SK-N-SH treated with all-trans-retinoic acid at 6 μM for 48 hours (cell line): ENCODE results near the gene TFB2M.

Experiments used
- ATAC-seq: fragments of 200-7000 bp; cut with Tn5 transposase; 3 replicates; pipeline ENCODE4 v1.9.1; 2020; ENCODE audit warnings: mild to moderate bottlenecking, moderate library complexity
- ARNTL ChIP-seq: fragments of 450-650 bp; formaldehyde crosslinking; IDR thresholded peaks from 2 replicates; pipeline ENCODE4 v1.5.0; 2020; ENCODE audit warnings: low read depth, mild to moderate bottlenecking, moderate library complexity, borderline replicate concordance
- CSDC2 ChIP-seq: fragments of 250-450 bp; sonication (Bioruptor Pico); IDR thresholded peaks from 2 replicates; pipeline ENCODE4 v1.5.0; 2020; ENCODE audit warnings: mild to moderate bottlenecking, moderate library complexity
- ESRRG ChIP-seq: fragments of 250-450 bp; sonication (Bioruptor Pico); IDR thresholded peaks from 2 replicates; pipeline ENCODE4 v1.6.1; 2021; ENCODE audit warnings: mild to moderate bottlenecking
- GLIS3 ChIP-seq: fragments of 250-450 bp; sonication (Bioruptor Pico); IDR thresholded peaks from 2 replicates; pipeline ENCODE4 v1.5.0; 2020; ENCODE audit warnings: mild to moderate bottlenecking, moderate library complexity
- OSR1 ChIP-seq: fragments of 250-450 bp; sonication (Bioruptor Pico); IDR thresholded peaks from 2 replicates; pipeline ENCODE4 v1.8.0; 2022; ENCODE audit warnings: moderate library complexity, mild to moderate bottlenecking, inconsistent platforms
- PPARA ChIP-seq: fragments of 250-450 bp; sonication (Bioruptor Pico); IDR thresholded peaks from 2 replicates; pipeline ENCODE4 v1.5.0; 2020; ENCODE audit warnings: mild to moderate bottlenecking, borderline replicate concordance
- RARB ChIP-seq: fragments of 250-450 bp; sonication (Bioruptor Pico); IDR thresholded peaks from 2 replicates; pipeline ENCODE4 v1.8.0; 2021; ENCODE audit warnings: mild to moderate bottlenecking, moderate library complexity
- SNAI2 ChIP-seq: fragments of 250-450 bp; sonication (Bioruptor Pico); IDR thresholded peaks from 2 replicates; pipeline ENCODE4 v1.5.0; 2020; ENCODE audit warnings: mild to moderate bottlenecking, moderate library complexity
- TCF4 ChIP-seq: fragments of 250-450 bp; sonication (Bioruptor Pico); IDR thresholded peaks from 2 replicates; pipeline ENCODE4 v1.8.0; 2021; ENCODE audit warnings: mild to moderate bottlenecking, moderate library complexity, borderline replicate concordance
- TOX ChIP-seq: fragments of 250-450 bp; sonication (Bioruptor Pico); IDR thresholded peaks from 2 replicates; pipeline ENCODE4 v1.8.0; 2021; ENCODE audit warnings: mild to moderate bottlenecking, moderate library complexity, borderline replicate concordance
- ZC3H10 ChIP-seq: fragments of 250-450 bp; sonication (Bioruptor Pico); IDR thresholded peaks from 2 replicates; pipeline ENCODE4 v1.5.1; 2021; ENCODE audit warnings: mild to moderate bottlenecking, moderate library complexity
- ZFP3 ChIP-seq: fragments of 250-450 bp; sonication (Bioruptor Pico); IDR thresholded peaks from 2 replicates; pipeline ENCODE4 v1.5.0; 2020; ENCODE audit warnings: mild to moderate bottlenecking, moderate library complexity
- ZNF565 ChIP-seq: fragments of 450-650 bp; formaldehyde crosslinking; conservative IDR thresholded peaks from 2 replicates; pipeline ENCODE4 v1.5.0; 2020; ENCODE audit warnings: low read depth, mild to moderate bottlenecking, moderate library complexity
- ZNF70 ChIP-seq: fragments of 450-650 bp; formaldehyde crosslinking; IDR thresholded peaks from 2 replicates; pipeline ENCODE4 v1.5.0; 2020; ENCODE audit warnings: mild to moderate bottlenecking, moderate library complexity
- ZNF8 ChIP-seq: fragments of 450-650 bp; formaldehyde crosslinking; IDR thresholded peaks from 2 replicates; pipeline ENCODE4 v1.5.0; 2020; ENCODE audit warnings: mild to moderate bottlenecking, moderate library complexity
- TF ChIP-seq, protein P1 (sequence below): fragments of 250-450 bp; sonication (Bioruptor Pico); IDR thresholded peaks from 2 replicates; pipeline ENCODE4 v1.8.0; 2020; ENCODE audit warnings: mild to moderate bottlenecking, moderate library complexity, borderline replicate concordance
- TF ChIP-seq, protein P2 (sequence below): fragments of 250-450 bp; sonication (Bioruptor Pico); IDR thresholded peaks from 2 replicates; pipeline ENCODE4 v1.8.0; 2021; ENCODE audit warnings: low read depth, mild to moderate bottlenecking, moderate library complexity, borderline replicate concordance
- TF ChIP-seq, protein P3 (sequence below): fragments of 250-450 bp; sonication (Bioruptor Pico); IDR thresholded peaks from 2 replicates; pipeline ENCODE4 v1.5.1; 2020; ENCODE audit warnings: low read depth, mild to moderate bottlenecking, moderate library complexity
- TF ChIP-seq, protein P4 (sequence below): fragments of 250-450 bp; sonication (Bioruptor Pico); IDR thresholded peaks from 2 replicates; pipeline ENCODE4 v1.5.1; 2021; ENCODE audit warnings: mild to moderate bottlenecking, moderate library complexity
- TF ChIP-seq, protein P5 (sequence below): fragments of 250-450 bp; sonication (Bioruptor Pico); IDR thresholded peaks from 2 replicates; pipeline ENCODE4 v1.5.0; 2020; ENCODE audit warnings: mild to moderate bottlenecking, moderate library complexity

Gene TFB2M

DNA sequence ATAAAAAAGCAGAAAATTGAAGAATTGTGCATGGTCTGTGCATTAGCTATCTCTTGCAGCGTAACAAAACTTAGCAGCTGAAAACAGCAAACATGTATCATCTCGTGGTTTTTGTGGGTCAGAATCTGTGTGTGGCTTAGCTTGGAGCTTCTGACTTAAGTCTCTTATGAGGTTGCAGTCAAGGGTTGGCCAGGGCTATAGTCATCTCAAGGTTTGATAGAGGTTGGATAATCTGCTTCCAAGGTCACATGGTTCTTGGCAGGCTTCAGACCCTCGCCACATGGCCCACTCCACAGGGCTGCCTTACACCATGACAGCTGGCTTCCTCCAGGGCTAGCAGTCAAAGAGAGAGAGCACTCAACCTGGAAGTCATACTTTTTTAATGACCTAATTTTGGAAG lies 36.1 kb upstream of the TFB2M start:
- TF ChIP-seq SNAI2 (no peak), ZNF70 (CRISPR knock-in tag) (no peak), CSDC2 (no peak), TCF4 (no peak), ZNF565 (CRISPR knock-in tag) (no peak), ZFP3 (no peak), PPARA (no peak), OSR1 (CRISPR knock-in tag) (no peak), ZNF8 (CRISPR knock-in tag) (no peak), GLIS3 (CRISPR knock-in tag) (no peak), ESRRG (CRISPR knock-in tag) (no peak), RARB (no peak)
- TF ChIP-seq, protein P1, sequence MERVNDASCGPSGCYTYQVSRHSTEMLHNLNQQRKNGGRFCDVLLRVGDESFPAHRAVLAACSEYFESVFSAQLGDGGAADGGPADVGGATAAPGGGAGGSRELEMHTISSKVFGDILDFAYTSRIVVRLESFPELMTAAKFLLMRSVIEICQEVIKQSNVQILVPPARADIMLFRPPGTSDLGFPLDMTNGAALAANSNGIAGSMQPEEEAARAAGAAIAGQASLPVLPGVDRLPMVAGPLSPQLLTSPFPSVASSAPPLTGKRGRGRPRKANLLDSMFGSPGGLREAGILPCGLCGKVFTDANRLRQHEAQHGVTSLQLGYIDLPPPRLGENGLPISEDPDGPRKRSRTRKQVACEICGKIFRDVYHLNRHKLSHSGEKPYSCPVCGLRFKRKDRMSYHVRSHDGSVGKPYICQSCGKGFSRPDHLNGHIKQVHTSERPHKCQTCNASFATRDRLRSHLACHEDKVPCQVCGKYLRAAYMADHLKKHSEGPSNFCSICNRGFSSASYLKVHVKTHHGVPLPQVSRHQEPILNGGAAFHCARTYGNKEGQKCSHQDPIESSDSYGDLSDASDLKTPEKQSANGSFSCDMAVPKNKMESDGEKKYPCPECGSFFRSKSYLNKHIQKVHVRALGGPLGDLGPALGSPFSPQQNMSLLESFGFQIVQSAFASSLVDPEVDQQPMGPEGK (CRISPR knock-in tag): no peak
- TF ChIP-seq, protein P2, sequence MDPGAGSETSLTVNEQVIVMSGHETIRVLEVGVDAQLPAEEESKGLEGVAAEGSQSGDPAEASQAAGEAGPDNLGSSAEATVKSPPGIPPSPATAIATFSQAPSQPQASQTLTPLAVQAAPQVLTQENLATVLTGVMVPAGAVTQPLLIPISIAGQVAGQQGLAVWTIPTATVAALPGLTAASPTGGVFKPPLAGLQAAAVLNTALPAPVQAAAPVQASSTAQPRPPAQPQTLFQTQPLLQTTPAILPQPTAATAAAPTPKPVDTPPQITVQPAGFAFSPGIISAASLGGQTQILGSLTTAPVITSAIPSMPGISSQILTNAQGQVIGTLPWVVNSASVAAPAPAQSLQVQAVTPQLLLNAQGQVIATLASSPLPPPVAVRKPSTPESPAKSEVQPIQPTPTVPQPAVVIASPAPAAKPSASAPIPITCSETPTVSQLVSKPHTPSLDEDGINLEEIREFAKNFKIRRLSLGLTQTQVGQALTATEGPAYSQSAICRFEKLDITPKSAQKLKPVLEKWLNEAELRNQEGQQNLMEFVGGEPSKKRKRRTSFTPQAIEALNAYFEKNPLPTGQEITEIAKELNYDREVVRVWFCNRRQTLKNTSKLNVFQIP (CRISPR knock-in tag): no peak
- ATAC-seq: no peak

DNA sequence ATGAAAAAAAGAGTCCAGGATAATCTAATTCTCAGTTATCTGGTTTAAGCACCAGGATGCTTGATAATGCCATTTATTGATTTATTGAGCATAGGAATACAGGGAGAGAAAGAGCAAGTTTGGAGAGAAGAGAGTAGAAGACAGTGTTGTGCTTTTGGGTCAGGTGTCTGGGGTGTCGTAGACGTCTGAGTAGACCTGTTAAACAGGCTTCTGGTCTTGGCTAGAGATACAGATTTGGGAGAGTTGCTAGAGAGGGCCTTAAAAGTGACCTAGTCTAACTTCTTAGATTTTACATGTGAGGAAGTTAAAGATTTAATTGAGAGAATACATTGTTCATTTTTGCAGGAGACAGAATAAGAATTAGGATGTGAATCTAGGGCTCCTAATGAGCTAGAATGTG lies 34.5 kb upstream of the TFB2M start:
- TF ChIP-seq PPARA (no peak), GLIS3 (CRISPR knock-in tag) (no peak)
- TF ChIP-seq, all 23 proteins: peak for 0
- ATAC-seq: no peak

DNA sequence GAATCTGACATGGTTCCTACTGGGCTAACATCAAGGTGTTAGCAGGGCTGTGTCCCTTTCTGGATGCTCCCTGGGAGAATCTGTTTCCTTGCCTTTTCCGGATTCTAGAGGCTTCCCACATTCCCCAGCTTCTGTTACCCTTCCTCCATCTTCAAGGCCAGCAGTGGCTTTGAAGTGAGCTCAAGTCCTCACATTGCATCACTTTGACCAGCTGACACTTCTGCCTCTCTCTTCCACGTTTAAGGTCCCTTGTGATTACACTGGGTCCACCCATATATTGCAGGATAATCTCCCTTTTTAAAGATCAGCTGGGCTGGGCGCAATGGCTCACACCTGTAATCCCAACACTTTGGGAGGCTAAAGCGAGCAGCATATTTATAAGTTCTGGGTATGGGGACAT lies 33.3 kb upstream of the TFB2M start:
- no peak for ATAC-seq
- TF ChIP-seq CSDC2 (no peak), TOX (CRISPR knock-in tag) (no peak), OSR1 (CRISPR knock-in tag) (no peak), PPARA (no peak), ARNTL (CRISPR knock-in tag) (no peak), ZNF565 (CRISPR knock-in tag) (no peak), ZFP3 (no peak)
- TF ChIP-seq, protein P3, sequence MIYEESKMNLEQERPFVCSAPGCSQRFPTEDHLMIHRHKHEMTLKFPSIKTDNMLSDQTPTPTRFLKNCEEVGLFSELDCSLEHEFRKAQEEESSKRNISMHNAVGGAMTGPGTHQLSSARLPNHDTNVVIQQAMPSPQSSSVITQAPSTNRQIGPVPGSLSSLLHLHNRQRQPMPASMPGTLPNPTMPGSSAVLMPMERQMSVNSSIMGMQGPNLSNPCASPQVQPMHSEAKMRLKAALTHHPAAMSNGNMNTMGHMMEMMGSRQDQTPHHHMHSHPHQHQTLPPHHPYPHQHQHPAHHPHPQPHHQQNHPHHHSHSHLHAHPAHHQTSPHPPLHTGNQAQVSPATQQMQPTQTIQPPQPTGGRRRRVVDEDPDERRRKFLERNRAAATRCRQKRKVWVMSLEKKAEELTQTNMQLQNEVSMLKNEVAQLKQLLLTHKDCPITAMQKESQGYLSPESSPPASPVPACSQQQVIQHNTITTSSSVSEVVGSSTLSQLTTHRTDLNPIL (CRISPR knock-in tag): no peak
- TF ChIP-seq, protein P1 (CRISPR knock-in tag): no peak
- TF ChIP-seq, protein P4, sequence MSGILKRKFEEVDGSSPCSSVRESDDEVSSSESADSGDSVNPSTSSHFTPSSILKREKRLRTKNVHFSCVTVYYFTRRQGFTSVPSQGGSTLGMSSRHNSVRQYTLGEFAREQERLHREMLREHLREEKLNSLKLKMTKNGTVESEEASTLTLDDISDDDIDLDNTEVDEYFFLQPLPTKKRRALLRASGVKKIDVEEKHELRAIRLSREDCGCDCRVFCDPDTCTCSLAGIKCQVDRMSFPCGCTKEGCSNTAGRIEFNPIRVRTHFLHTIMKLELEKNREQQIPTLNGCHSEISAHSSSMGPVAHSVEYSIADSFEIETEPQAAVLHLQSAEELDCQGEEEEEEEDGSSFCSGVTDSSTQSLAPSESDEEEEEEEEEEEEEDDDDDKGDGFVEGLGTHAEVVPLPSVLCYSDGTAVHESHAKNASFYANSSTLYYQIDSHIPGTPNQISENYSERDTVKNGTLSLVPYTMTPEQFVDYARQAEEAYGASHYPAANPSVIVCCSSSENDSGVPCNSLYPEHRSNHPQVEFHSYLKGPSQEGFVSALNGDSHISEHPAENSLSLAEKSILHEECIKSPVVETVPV (CRISPR knock-in tag): no peak
- TF ChIP-seq, protein P2 (CRISPR knock-in tag): no peak

DNA sequence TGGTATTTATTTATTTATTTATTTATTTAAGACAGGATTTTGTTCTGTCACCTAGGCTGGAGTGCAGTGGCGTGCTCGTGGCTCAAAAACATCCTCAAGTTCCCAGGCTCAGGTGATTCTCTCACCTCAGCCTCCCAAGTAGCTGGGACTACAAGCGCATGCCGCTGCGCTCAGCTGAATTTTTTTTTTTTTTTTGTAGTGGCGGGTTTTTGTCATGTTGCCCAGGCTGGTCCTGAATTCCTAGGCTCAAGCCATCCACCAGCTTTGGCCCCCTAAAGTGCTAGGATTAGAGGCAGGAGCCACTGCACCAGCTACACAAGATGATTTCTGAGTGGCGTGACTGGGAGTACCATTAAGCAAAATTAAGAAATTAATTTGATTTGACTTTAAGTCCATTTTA lies 31.9 kb upstream of the TFB2M start:
- ATAC-seq: no peak
- TF ChIP-seq CSDC2 (no peak), ZNF8 (CRISPR knock-in tag) (no peak), ARNTL (CRISPR knock-in tag) (no peak), TCF4 (no peak), GLIS3 (CRISPR knock-in tag) (no peak), PPARA (no peak), ZC3H10 (CRISPR knock-in tag) (no peak), TOX (CRISPR knock-in tag) (no peak), SNAI2 (no peak)
- TF ChIP-seq, protein P5, sequence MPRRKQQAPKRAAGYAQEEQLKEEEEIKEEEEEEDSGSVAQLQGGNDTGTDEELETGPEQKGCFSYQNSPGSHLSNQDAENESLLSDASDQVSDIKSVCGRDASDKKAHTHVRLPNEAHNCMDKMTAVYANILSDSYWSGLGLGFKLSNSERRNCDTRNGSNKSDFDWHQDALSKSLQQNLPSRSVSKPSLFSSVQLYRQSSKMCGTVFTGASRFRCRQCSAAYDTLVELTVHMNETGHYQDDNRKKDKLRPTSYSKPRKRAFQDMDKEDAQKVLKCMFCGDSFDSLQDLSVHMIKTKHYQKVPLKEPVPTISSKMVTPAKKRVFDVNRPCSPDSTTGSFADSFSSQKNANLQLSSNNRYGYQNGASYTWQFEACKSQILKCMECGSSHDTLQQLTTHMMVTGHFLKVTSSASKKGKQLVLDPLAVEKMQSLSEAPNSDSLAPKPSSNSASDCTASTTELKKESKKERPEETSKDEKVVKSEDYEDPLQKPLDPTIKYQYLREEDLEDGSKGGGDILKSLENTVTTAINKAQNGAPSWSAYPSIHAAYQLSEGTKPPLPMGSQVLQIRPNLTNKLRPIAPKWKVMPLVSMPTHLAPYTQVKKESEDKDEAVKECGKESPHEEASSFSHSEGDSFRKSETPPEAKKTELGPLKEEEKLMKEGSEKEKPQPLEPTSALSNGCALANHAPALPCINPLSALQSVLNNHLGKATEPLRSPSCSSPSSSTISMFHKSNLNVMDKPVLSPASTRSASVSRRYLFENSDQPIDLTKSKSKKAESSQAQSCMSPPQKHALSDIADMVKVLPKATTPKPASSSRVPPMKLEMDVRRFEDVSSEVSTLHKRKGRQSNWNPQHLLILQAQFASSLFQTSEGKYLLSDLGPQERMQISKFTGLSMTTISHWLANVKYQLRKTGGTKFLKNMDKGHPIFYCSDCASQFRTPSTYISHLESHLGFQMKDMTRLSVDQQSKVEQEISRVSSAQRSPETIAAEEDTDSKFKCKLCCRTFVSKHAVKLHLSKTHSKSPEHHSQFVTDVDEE: no peak
